ENCODE data around the gene LEF1.

GRCh38 chr4:108029016-108029720 is 139.6 kb downstream of the LEF1 start:
- TF ChIP-seq POLR2AphosphoS5 (IDR thresholded peaks at IDR 0.05; ENCODE audit: low read depth, low read length) (no peak), BRCA1 (IDR thresholded peaks at IDR 0.05; ENCODE audit: low read depth, low read length) (no peak), HDAC2 (IDR thresholded peaks at IDR 0.05; ENCODE audit: borderline replicate concordance in 1 of 2, low read depth in 2 of 2, low read length in 2 of 2) (no peak), BCL11A (IDR thresholded peaks at IDR 0.05; ENCODE audit: low read depth in 2 of 2, low read length in 2 of 2) (no peak), NANOG (IDR thresholded peaks at IDR 0.05; ENCODE audit: insufficient read depth, low read depth, low read length, poor library complexity, severe bottlenecking) (no peak), GABPA (IDR thresholded peaks at IDR 0.05; ENCODE audit: borderline replicate concordance, insufficient read depth, low read length) (no peak), CTCF (IDR thresholded peaks at IDR 0.05; ENCODE audit: control extremely low read depth in 1 of 3, insufficient read depth in 1 of 3, low read depth in 1 of 3, low read length in 3 of 3) (no peak), POLR2A (IDR thresholded peaks at IDR 0.05; ENCODE audit: control extremely low read depth in 1 of 2, low read depth in 2 of 2, low read length in 2 of 2) (no peak), CEBPB (IDR thresholded peaks at IDR 0.05; ENCODE audit: low read depth, low read length) (no peak), SIX5 (IDR thresholded peaks at IDR 0.05; ENCODE audit: low read depth, low read length) (no peak), JUND (IDR thresholded peaks at IDR 0.05; ENCODE audit: low read length) (no peak), ZNF274 (IDR thresholded peaks at IDR 0.05; ENCODE audit: borderline replicate concordance, extremely low read depth, low read length) (no peak), EP300 (IDR thresholded peaks at IDR 0.05; ENCODE audit: borderline replicate concordance in 1 of 2, low read depth in 2 of 2, low read length in 2 of 2) (no peak)

Measured in H1 (cell line).